Mesendoderm (in vitro differentiated cells): ENCODE data around the gene SMIM24.

Experiments
- DNase-seq: peaks from one replicate; pipeline ENCODE4 v3.0.0; 2013
- H2AK5ac ChIP-seq: 2 replicates; pipeline ENCODE4 v1.6.1; 2013; ENCODE audit warnings: low read length, inconsistent platforms
- H2BK120ac ChIP-seq: 2 replicates; pipeline ENCODE4 v1.6.1; 2013; ENCODE audit warnings: low read depth, mild to moderate bottlenecking, low read length, moderate library complexity, mixed read lengths
- H2BK15ac ChIP-seq: replicated peaks from 2 replicates; pipeline ENCODE4 v1.6.1; 2013; ENCODE audit warnings: low read depth, mild to moderate bottlenecking, moderate library complexity
- H2BK5ac ChIP-seq: 2 replicates; pipeline ENCODE4 v1.6.1; 2013; ENCODE audit warnings: low read length, inconsistent platforms
- H3K18ac ChIP-seq: 2 replicates; pipeline ENCODE4 v1.6.1; 2013; ENCODE audit warnings: mild to moderate bottlenecking, low read length, mixed read lengths
- H3K23ac ChIP-seq: one replicate; pipeline ENCODE4 v1.6.1; 2013; ENCODE audit warnings: low read length
- H3K27ac ChIP-seq: 2 replicates; pipeline ENCODE4 v1.5.1; 2013; ENCODE audit warnings: low read depth, mild to moderate bottlenecking, inconsistent platforms, low read length, moderate library complexity
- H3K27me3 ChIP-seq: 2 replicates; pipeline ENCODE4 v1.6.1; 2013; ENCODE audit warnings: low read length, control low read depth, mild to moderate bottlenecking, inconsistent platforms; ENCODE audit not compliant: insufficient read depth, poor library complexity
- H3K36me3 ChIP-seq: 2 replicates; pipeline ENCODE4 v1.6.1; 2013; ENCODE audit warnings: low read length, inconsistent platforms; ENCODE audit not compliant: control insufficient read depth, insufficient read depth
- H3K4ac ChIP-seq: one replicate; pipeline ENCODE4 v1.6.1; 2013; ENCODE audit warnings: low read depth, mild to moderate bottlenecking, low read length, moderate library complexity
- H3K4me1 ChIP-seq: 2 replicates; pipeline ENCODE4 v1.6.1; 2013; ENCODE audit warnings: low read depth, low read length, inconsistent platforms; ENCODE audit not compliant: control insufficient read depth
- H3K4me2 ChIP-seq: 2 replicates; pipeline ENCODE4 v1.6.1; 2013; ENCODE audit warnings: low read length
- H3K4me3 ChIP-seq: 2 replicates; pipeline ENCODE4 v1.5.1; 2013; ENCODE audit warnings: mild to moderate bottlenecking, low read length
- H3K56ac ChIP-seq: one replicate; pipeline ENCODE4 v1.6.1; 2013; ENCODE audit warnings: low read length
- H3K79me1 ChIP-seq: 2 replicates; pipeline ENCODE4 v1.6.1; 2013; ENCODE audit warnings: low read length, inconsistent platforms
- H3K79me2 ChIP-seq: 2 replicates; pipeline ENCODE4 v1.6.1; 2013; ENCODE audit warnings: mild to moderate bottlenecking, low read length; ENCODE audit not compliant: control insufficient read depth, insufficient read depth
- H3K9ac ChIP-seq: 2 replicates; pipeline ENCODE4 v1.6.1; 2013; ENCODE audit warnings: low read length, inconsistent platforms
- H4K5ac ChIP-seq: one replicate; pipeline ENCODE4 v1.6.1; 2013; ENCODE audit warnings: low read length
- H4K8ac ChIP-seq: one replicate; pipeline ENCODE4 v1.6.1; 2013; ENCODE audit warnings: low read depth, mild to moderate bottlenecking, control low read depth, low read length, moderate library complexity
- WGBS: extraction: QIAGEN DNeasy Blood & Tissue Kit; methylation state at CpG from one replicate; pipeline ENCODE4 v1.1.7; 2013; ENCODE audit warnings: low lambda C conversion rate, missing lambda C conversion rate; ENCODE audit not compliant: insufficient coverage; ENCODE audit errors: extremely low coverage; 5-methylcytosine and 5-hydroxymethylcytosine counted together

SMIM24 gene

GRCh38 chr19:3479177-3479833 is 1.0 kb downstream of the SMIM24 start:
- H3K4me1 ChIP-seq: peaks cover 2% of the 10 kb centered on the region
- H3K23ac ChIP-seq: no peak overlapping the region
- H3K9ac ChIP-seq: no peak overlapping the region
- no peak overlapping the region for H2BK15ac ChIP-seq
- no peak overlapping the region for H3K18ac ChIP-seq
- H3K27ac ChIP-seq: no peak overlapping the region
- H3K79me2 ChIP-seq: no peaks in the 10 kb centered on the region
- H4K8ac ChIP-seq: no peak overlapping the region
- H3K4ac ChIP-seq: no peak overlapping the region
- no peak overlapping the region for H3K56ac ChIP-seq
- no CpG with 5 or more reads among the region's 7 CpGs for WGBS
- H2BK120ac ChIP-seq: no peak overlapping the region
- H3K4me3 ChIP-seq: no peak overlapping the region
- DNase-seq: peak; percentile 66
- H2BK5ac ChIP-seq: no peak overlapping the region
- no peaks in the 10 kb centered on the region for H3K79me1 ChIP-seq
- no peak overlapping the region for H4K5ac ChIP-seq
- no peaks in the 10 kb centered on the region for H3K36me3 ChIP-seq
- H3K4me2 ChIP-seq: no peak overlapping the region
- H3K27me3 ChIP-seq: no peaks in the 10 kb centered on the region
- no peak overlapping the region for H2AK5ac ChIP-seq

GRCh38 chr19:3478409-3479176 is 1.7 kb downstream of the SMIM24 start:
- Histone ChIP-seq H3K4me3 (peak overlapping the region; percentile 7), H2BK120ac (no peak overlapping the region), H3K4ac (no peak overlapping the region), H3K79me1 (no peaks in the 10 kb centered on the region), H2BK5ac (no peak overlapping the region), H3K79me2 (no peaks in the 10 kb centered on the region), H4K5ac (no peak overlapping the region), H3K9ac (peak overlapping the region; percentile 54), H2AK5ac (no peak overlapping the region), H3K23ac (no peak overlapping the region), H3K27me3 (no peaks in the 10 kb centered on the region), H3K56ac (peak overlapping the region; percentile 80), H3K27ac (no peak overlapping the region), H2BK15ac (no peak overlapping the region), H3K4me1 (peaks cover 2% of the 10 kb centered on the region), H3K4me2 (peak overlapping the region; percentile 46), H4K8ac (no peak overlapping the region), H3K18ac (no peak overlapping the region), H3K36me3 (no peaks in the 10 kb centered on the region)
- no CpG with 5 or more reads among the region's 27 CpGs for WGBS
- DNase-seq: no peak

- H2BK120ac ChIP-seq: no peak overlapping the region
- no peak overlapping the region for H3K9ac ChIP-seq
- peaks cover 2% of the 10 kb centered on the region for H3K4me1 ChIP-seq
- no peak overlapping the region for H3K23ac ChIP-seq
- H3K79me2 ChIP-seq: no peaks in the 10 kb centered on the region
- H3K4me3 ChIP-seq: no peak overlapping the region
- no peaks in the 10 kb centered on the region for H3K36me3 ChIP-seq
- H3K4me2 ChIP-seq: no peak overlapping the region
- H3K56ac ChIP-seq: no peak overlapping the region
- no peak overlapping the region for H3K27ac ChIP-seq
- no peaks in the 10 kb centered on the region for H3K79me1 ChIP-seq
- H3K27me3 ChIP-seq: no peaks in the 10 kb centered on the region
- H3K18ac ChIP-seq: no peak overlapping the region
- no peak overlapping the region for H4K5ac ChIP-seq
- no CpG with 5 or more reads among the region's 2 CpGs for WGBS
- DNase-seq: no peak
- no peak overlapping the region for H4K8ac ChIP-seq
- no peak overlapping the region for H3K4ac ChIP-seq
- no peak overlapping the region for H2AK5ac ChIP-seq
- no peak overlapping the region for H2BK15ac ChIP-seq
- no peak overlapping the region for H2BK5ac ChIP-seq
These were observed 2.4 kb downstream of the SMIM24 start for GRCh38 chr19:3477951-3478350.

GRCh38 chr19:3477506-3477905 is 2.8 kb downstream of the SMIM24 start:
- H3K79me1 ChIP-seq: no peaks in the 10 kb centered on the region
- H2BK5ac ChIP-seq: no peak overlapping the region
- no peak overlapping the region for H2AK5ac ChIP-seq
- no peak overlapping the region for H3K27ac ChIP-seq
- no peak overlapping the region for H3K18ac ChIP-seq
- H4K5ac ChIP-seq: no peak overlapping the region
- no peaks in the 10 kb centered on the region for H3K36me3 ChIP-seq
- no peak overlapping the region for H4K8ac ChIP-seq
- H3K4me1 ChIP-seq: peaks cover 2% of the 10 kb centered on the region
- H2BK15ac ChIP-seq: no peak overlapping the region
- no peak overlapping the region for H3K56ac ChIP-seq
- H3K4me3 ChIP-seq: no peak overlapping the region
- H3K23ac ChIP-seq: no peak overlapping the region
- H3K27me3 ChIP-seq: no peaks in the 10 kb centered on the region
- no peak overlapping the region for H3K9ac ChIP-seq
- no peak for DNase-seq
- H2BK120ac ChIP-seq: no peak overlapping the region
- H3K4ac ChIP-seq: no peak overlapping the region
- H3K79me2 ChIP-seq: no peaks in the 10 kb centered on the region
- no peak overlapping the region for H3K4me2 ChIP-seq

GRCh38 chr19:3476830-3477229 is 3.5 kb downstream of the SMIM24 start:
- no peak overlapping the region for H3K27ac ChIP-seq
- H3K4me3 ChIP-seq: no peak overlapping the region
- no peak overlapping the region for H3K18ac ChIP-seq
- no peaks in the 10 kb centered on the region for H3K4me1 ChIP-seq
- H4K8ac ChIP-seq: no peak overlapping the region
- no peak overlapping the region for H3K56ac ChIP-seq
- H3K4ac ChIP-seq: no peak overlapping the region
- DNase-seq: no peak
- H3K9ac ChIP-seq: no peak overlapping the region
- H3K27me3 ChIP-seq: no peaks in the 10 kb centered on the region
- H3K79me2 ChIP-seq: no peaks in the 10 kb centered on the region
- H3K4me2 ChIP-seq: no peak overlapping the region
- no peak overlapping the region for H2AK5ac ChIP-seq
- no peak overlapping the region for H2BK15ac ChIP-seq
- no peaks in the 10 kb centered on the region for H3K79me1 ChIP-seq
- no peak overlapping the region for H2BK120ac ChIP-seq
- no CpG with 5 or more reads among the region's 2 CpGs for WGBS
- no peak overlapping the region for H4K5ac ChIP-seq
- no peak overlapping the region for H2BK5ac ChIP-seq
- no peak overlapping the region for H3K23ac ChIP-seq
- H3K36me3 ChIP-seq: no peaks in the 10 kb centered on the region
